Panc1 (cell line): ENCODE data around the gene GALNT16.

Experiments
- CTCF ChIP-seq: fragments of 450-650 bp; IDR thresholded peaks from 2 replicates; pipeline ENCODE4 v1.5.1; 2017; ENCODE audit warnings: mild to moderate bottlenecking
- POLR2AphosphoS5 ChIP-seq: IDR thresholded peaks from 2 replicates; pipeline ENCODE4 v1.6.1; 2012; ENCODE audit warnings: mild to moderate bottlenecking, low read depth, low read length, moderate library complexity
- SIN3A ChIP-seq: IDR thresholded peaks from 2 replicates; pipeline ENCODE4 v1.6.1; 2012; ENCODE audit warnings: low read depth, mild to moderate bottlenecking, low read length, moderate library complexity, borderline replicate concordance; ENCODE audit not compliant: insufficient read depth

GRCh38 chr14:69238883-69239282 lies 21.1 kb upstream of the GALNT16 start:
- no peak for TF ChIP-seq CTCF
- no peak for TF ChIP-seq SIN3A
- TF ChIP-seq POLR2AphosphoS5, result no peak
